Dendritic cell treated with granulocyte-macrophage colony-stimulating factor and Interleukin-4, amounts not matched to agents 40 ng/mL and 50 ng/mL, for 4 days (primary cell): ENCODE results near the gene BHLHE40.

Source experiments
- H3K27ac Mint-ChIP-seq: one replicate; pipeline ENCODE4 v1.8.0; 2022; ENCODE audit warnings: mild to moderate bottlenecking, mixed read lengths
- H3K27me3 Mint-ChIP-seq: one replicate; pipeline ENCODE4 v1.8.0; 2022; ENCODE audit warnings: mild to moderate bottlenecking, mixed read lengths
- H3K36me3 Mint-ChIP-seq: one replicate; pipeline ENCODE4 v1.8.0; 2022; ENCODE audit warnings: low read depth, mixed read lengths
- H3K4me1 Mint-ChIP-seq: one replicate; pipeline ENCODE4 v1.8.0; 2022; ENCODE audit warnings: low read depth, mixed read lengths
- H3K4me3 Mint-ChIP-seq: one replicate; pipeline ENCODE4 v1.8.0; 2022; ENCODE audit warnings: mild to moderate bottlenecking, moderate library complexity, mixed read lengths
- H3K9me3 Mint-ChIP-seq: one replicate; pipeline ENCODE4 v1.8.0; 2022; ENCODE audit warnings: mixed read lengths
- intact Hi-C: fragments of 100-400 bp; cut with micrococcal nuclease; formaldehyde crosslinking; loops from one replicate; pipeline ENCODE4 v1.15.0; 2022

The BHLHE40 gene

GRCh38 chr3:5007873-5008272 is 28.6 kb downstream of the BHLHE40 start:
- Mint-ChIP-seq H3K27me3 (no peaks in the 10 kb centered on the region), H3K4me3 (no peak overlapping the region), H3K27ac (peak overlapping the region; percentile 92), H3K9me3 (no peaks in the 10 kb centered on the region), H3K36me3 (no peaks in the 10 kb centered on the region), H3K4me1 (peaks cover 68% of the 10 kb centered on the region)
- intact Hi-C loops: loop anchor here (2.0 kb wide), 1 partner anchor 21 kb away; no protein-coding TSS in a partner anchor

- no peak overlapping the region for H3K4me3 Mint-ChIP-seq
- no peaks in the 10 kb centered on the region for H3K9me3 Mint-ChIP-seq
- no peak overlapping the region for H3K27ac Mint-ChIP-seq
- no peaks in the 10 kb centered on the region for H3K27me3 Mint-ChIP-seq
- intact Hi-C loops: loop anchor here (5.0 kb wide), 1 partner anchor 32 kb away; the partner anchor contains the start of gene BHLHE40
- H3K4me1 Mint-ChIP-seq: peaks cover 81% of the 10 kb centered on the region
- no peaks in the 10 kb centered on the region for H3K36me3 Mint-ChIP-seq
Observed at GRCh38 chr3:5009506-5010109, 30.4 kb downstream of the BHLHE40 start.

- no peaks in the 10 kb centered on the region for H3K27me3 Mint-ChIP-seq
- peaks cover 81% of the 10 kb centered on the region for H3K4me1 Mint-ChIP-seq
- H3K9me3 Mint-ChIP-seq: no peaks in the 10 kb centered on the region
- H3K27ac Mint-ChIP-seq: no peak overlapping the region
- no peak overlapping the region for H3K4me3 Mint-ChIP-seq
- intact Hi-C loops: loop anchor here (5.0 kb wide), 1 partner anchor 33 kb away; the partner anchor contains the start of gene BHLHE40
- no peaks in the 10 kb centered on the region for H3K36me3 Mint-ChIP-seq
Observed at GRCh38 chr3:5010140-5010539, 30.9 kb downstream of the BHLHE40 start.

- no peaks in the 10 kb centered on the region for H3K36me3 Mint-ChIP-seq
- H3K27ac Mint-ChIP-seq: peak overlapping the region; percentile 94
- peaks cover 80% of the 10 kb centered on the region for H3K4me1 Mint-ChIP-seq
- intact Hi-C loops: loop anchor here (1.0 to 5.0 kb wide), 3 partner anchors 8 to 34 kb away; partner anchors contain the start of gene BHLHE40
- peak overlapping the region; percentile 62 for H3K4me3 Mint-ChIP-seq
- no peaks in the 10 kb centered on the region for H3K9me3 Mint-ChIP-seq
- no peaks in the 10 kb centered on the region for H3K27me3 Mint-ChIP-seq
Observed at GRCh38 chr3:5010706-5011554, 31.7 kb downstream of the BHLHE40 start.

- H3K4me3 Mint-ChIP-seq: peak overlapping the region; percentile 24
- intact Hi-C loops: loop anchor here (1.0 to 5.0 kb wide), 3 partner anchors 8 to 34 kb away; partner anchors contain the start of gene BHLHE40
- no peaks in the 10 kb centered on the region for H3K36me3 Mint-ChIP-seq
- peaks cover 81% of the 10 kb centered on the region for H3K4me1 Mint-ChIP-seq
- no peaks in the 10 kb centered on the region for H3K9me3 Mint-ChIP-seq
- H3K27me3 Mint-ChIP-seq: no peaks in the 10 kb centered on the region
- peak overlapping the region; percentile 94 for H3K27ac Mint-ChIP-seq
Observed at GRCh38 chr3:5011555-5012256, 32.5 kb downstream of the BHLHE40 start.

- Mint-ChIP-seq H3K9me3 (no peaks in the 10 kb centered on the region), H3K27me3 (no peaks in the 10 kb centered on the region), H3K27ac (peak overlapping the region; percentile 94), H3K36me3 (no peaks in the 10 kb centered on the region), H3K4me1 (peaks cover 81% of the 10 kb centered on the region), H3K4me3 (peak overlapping the region; percentile 24)
- intact Hi-C loops: loop anchor here (5.0 kb wide), 1 partner anchor 35 kb away; the partner anchor contains the start of gene BHLHE40
Observed at GRCh38 chr3:5012367-5012766, 33.1 kb downstream of the BHLHE40 start.

GRCh38 chr3:5013021-5013906 is 34.0 kb downstream of the BHLHE40 start:
- Mint-ChIP-seq H3K4me3 (peak overlapping the region; percentile 24), H3K27ac (peak overlapping the region; percentile 94), H3K36me3 (no peaks in the 10 kb centered on the region), H3K27me3 (no peaks in the 10 kb centered on the region), H3K4me1 (peaks cover 81% of the 10 kb centered on the region), H3K9me3 (no peaks in the 10 kb centered on the region)
- intact Hi-C loops: loop anchor here (5.0 kb wide), 1 partner anchor 36 kb away; the partner anchor contains the start of gene BHLHE40

GRCh38 chr3:5014391-5014790 is 35.2 kb downstream of the BHLHE40 start:
- Mint-ChIP-seq H3K27ac (peak overlapping the region; percentile 94), H3K9me3 (no peaks in the 10 kb centered on the region), H3K36me3 (no peaks in the 10 kb centered on the region), H3K4me3 (no peak overlapping the region), H3K4me1 (peaks cover 85% of the 10 kb centered on the region), H3K27me3 (no peaks in the 10 kb centered on the region)
- intact Hi-C loops: loop anchor here (5.0 kb wide), 1 partner anchor 37 kb away; the partner anchor contains the start of gene BHLHE40

- H3K9me3 Mint-ChIP-seq: no peaks in the 10 kb centered on the region
Observed at GRCh38 chr3:5015056-5015455, 35.8 kb downstream of the BHLHE40 start.

GRCh38 chr3:5016211-5017161 is 37.2 kb downstream of the BHLHE40 start:
- Mint-ChIP-seq H3K9me3 (no peaks in the 10 kb centered on the region), H3K4me3 (peak overlapping the region; percentile 52), H3K4me1 (peaks cover 97% of the 10 kb centered on the region), H3K27me3 (no peaks in the 10 kb centered on the region), H3K36me3 (no peaks in the 10 kb centered on the region), H3K27ac (peak overlapping the region; percentile 90)
- intact Hi-C loops: no loop called here

More at GRCh38 chr3:5015056-5015455, 35.8 kb downstream of the BHLHE40 start:
- Mint-ChIP-seq H3K36me3 (no peaks in the 10 kb centered on the region), H3K27ac (peak overlapping the region; percentile 94), H3K4me3 (no peak overlapping the region), H3K4me1 (peaks cover 91% of the 10 kb centered on the region), H3K27me3 (no peaks in the 10 kb centered on the region)
- intact Hi-C loops: no loop called here

GRCh38 chr3:5017925-5018531 is 38.8 kb downstream of the BHLHE40 start:
- intact Hi-C loops: no loop called here
- H3K4me1 Mint-ChIP-seq: peaks cover 91% of the 10 kb centered on the region
- H3K27ac Mint-ChIP-seq: peak overlapping the region; percentile 90

More at GRCh38 chr3:5017925-5018531, 38.8 kb downstream of the BHLHE40 start:
- H3K36me3 Mint-ChIP-seq: no peaks in the 10 kb centered on the region
- H3K27me3 Mint-ChIP-seq: no peaks in the 10 kb centered on the region
- H3K9me3 Mint-ChIP-seq: no peaks in the 10 kb centered on the region
- no peak overlapping the region for H3K4me3 Mint-ChIP-seq
